GM06990 (cell line): ENCODE measurements around the gene ORC3.

Source experiments
- DNase-seq: peaks from one replicate; pipeline ENCODE4 v3.0.0-alpha.2; 2011; ENCODE audit not compliant: insufficient read length; ENCODE audit errors: extremely low read depth
- H3K27me3 ChIP-seq: replicated peaks from 2 replicates; pipeline ENCODE4 v1.6.0; 2011; ENCODE audit warnings: low read length; ENCODE audit not compliant: control insufficient read depth, insufficient read depth
- H3K36me3 ChIP-seq: 2 replicates; pipeline ENCODE4 v1.5.1; 2011; ENCODE audit warnings: low read length; ENCODE audit not compliant: control insufficient read depth, insufficient read depth
- H3K4me3 ChIP-seq: replicated peaks from 2 replicates; pipeline ENCODE4 v1.5.1; 2011; ENCODE audit warnings: low read depth, mild to moderate bottlenecking, control low read depth, low read length
- TF ChIP-seq, protein P1 (sequence below): IDR thresholded peaks from 2 replicates; pipeline ENCODE4 v1.5.1; 2011; ENCODE audit warnings: low read length, control low read depth, mild to moderate bottlenecking, inconsistent platforms; ENCODE audit not compliant: insufficient read depth, poor library complexity, severe bottlenecking

Gene ORC3

DNA sequence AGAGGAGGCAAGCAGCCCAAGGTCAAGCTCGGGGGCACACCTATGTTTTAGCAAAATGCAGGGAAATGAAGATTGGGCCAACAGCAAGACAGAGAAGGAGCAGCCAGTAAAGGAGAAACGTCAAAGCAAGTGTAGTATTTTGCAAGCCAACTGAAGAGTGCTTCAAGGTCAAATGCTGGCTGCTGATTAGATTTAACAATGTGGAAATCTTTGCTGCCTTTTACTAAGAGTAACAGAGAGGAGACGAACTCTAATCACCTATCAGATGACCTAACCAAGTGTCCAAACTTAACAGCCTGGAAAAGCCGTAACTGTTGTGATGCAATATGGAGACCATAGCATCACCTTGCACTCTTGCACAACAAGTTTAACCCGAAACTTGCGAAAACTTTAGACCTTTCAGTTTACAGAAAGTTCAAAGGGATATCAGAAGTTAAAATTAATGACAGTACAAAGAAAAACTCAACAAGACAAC lies 81.7 kb downstream of the ORC3 start:
- DNase-seq = no peak
- TF ChIP-seq, protein P1, sequence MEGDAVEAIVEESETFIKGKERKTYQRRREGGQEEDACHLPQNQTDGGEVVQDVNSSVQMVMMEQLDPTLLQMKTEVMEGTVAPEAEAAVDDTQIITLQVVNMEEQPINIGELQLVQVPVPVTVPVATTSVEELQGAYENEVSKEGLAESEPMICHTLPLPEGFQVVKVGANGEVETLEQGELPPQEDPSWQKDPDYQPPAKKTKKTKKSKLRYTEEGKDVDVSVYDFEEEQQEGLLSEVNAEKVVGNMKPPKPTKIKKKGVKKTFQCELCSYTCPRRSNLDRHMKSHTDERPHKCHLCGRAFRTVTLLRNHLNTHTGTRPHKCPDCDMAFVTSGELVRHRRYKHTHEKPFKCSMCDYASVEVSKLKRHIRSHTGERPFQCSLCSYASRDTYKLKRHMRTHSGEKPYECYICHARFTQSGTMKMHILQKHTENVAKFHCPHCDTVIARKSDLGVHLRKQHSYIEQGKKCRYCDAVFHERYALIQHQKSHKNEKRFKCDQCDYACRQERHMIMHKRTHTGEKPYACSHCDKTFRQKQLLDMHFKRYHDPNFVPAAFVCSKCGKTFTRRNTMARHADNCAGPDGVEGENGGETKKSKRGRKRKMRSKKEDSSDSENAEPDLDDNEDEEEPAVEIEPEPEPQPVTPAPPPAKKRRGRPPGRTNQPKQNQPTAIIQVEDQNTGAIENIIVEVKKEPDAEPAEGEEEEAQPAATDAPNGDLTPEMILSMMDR = no peak
- H3K27me3 ChIP-seq = no peaks in the 10 kb centered on the region
- H3K4me3 ChIP-seq = no peak overlapping the region
- peaks cover 11% of the 10 kb centered on the region for H3K36me3 ChIP-seq

GRCh38 chr6:87672641-87673040 lies 82.7 kb downstream of the ORC3 start:
- H3K27me3 ChIP-seq = no peaks in the 10 kb centered on the region
- TF ChIP-seq, protein P1 = no peak
- H3K4me3 ChIP-seq = no peak overlapping the region
- no peak for DNase-seq
- peaks cover 11% of the 10 kb centered on the region for H3K36me3 ChIP-seq

DNA sequence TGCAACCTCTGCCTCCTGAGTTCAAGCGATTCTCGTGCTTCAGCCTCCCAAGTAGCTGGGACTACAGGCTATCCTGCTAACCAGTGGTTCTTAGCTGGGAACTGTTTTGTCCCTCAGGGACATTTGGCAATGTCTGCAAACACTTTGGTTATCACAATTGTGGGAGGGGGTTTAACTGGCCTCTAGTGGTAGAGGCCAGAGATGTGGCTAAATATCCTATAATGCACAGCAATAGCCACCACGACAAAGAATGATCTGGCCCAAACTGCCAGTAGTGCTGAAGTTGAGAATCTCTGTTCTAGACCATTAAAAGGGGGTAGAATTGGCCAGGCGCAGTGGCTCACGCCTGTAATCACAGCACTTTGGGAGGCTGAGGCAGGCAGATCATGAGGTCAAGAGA lies 83.3 kb downstream of the ORC3 start:
- TF ChIP-seq, protein P1 = no peak
- DNase-seq = no peak
- peaks cover 11% of the 10 kb centered on the region for H3K36me3 ChIP-seq
- H3K27me3 ChIP-seq = no peaks in the 10 kb centered on the region
- no peak overlapping the region for H3K4me3 ChIP-seq

DNA sequence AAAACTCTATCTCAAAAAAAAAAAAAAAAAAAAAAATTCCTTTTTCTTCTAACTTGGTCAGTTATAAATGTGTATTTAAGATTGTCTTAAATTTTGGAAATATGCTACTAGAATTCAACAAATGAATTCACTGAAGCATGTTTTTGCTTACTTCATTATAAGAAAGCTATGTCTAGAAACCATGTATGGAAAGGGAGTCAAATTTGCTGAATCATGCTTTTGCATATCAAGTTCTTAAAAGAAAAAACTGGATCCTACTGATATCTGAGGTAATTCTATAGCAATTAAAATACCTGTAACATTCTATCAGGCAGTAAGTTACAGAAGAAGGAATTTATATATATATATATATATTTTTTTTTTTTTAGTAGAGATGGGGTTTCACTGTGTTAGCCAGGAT lies 84.4 kb downstream of the ORC3 start:
- no peaks in the 10 kb centered on the region for H3K27me3 ChIP-seq
- TF ChIP-seq, protein P1 = no peak
- no peak for DNase-seq
- no peak overlapping the region for H3K4me3 ChIP-seq
- H3K36me3 ChIP-seq = peaks cover 11% of the 10 kb centered on the region

DNA sequence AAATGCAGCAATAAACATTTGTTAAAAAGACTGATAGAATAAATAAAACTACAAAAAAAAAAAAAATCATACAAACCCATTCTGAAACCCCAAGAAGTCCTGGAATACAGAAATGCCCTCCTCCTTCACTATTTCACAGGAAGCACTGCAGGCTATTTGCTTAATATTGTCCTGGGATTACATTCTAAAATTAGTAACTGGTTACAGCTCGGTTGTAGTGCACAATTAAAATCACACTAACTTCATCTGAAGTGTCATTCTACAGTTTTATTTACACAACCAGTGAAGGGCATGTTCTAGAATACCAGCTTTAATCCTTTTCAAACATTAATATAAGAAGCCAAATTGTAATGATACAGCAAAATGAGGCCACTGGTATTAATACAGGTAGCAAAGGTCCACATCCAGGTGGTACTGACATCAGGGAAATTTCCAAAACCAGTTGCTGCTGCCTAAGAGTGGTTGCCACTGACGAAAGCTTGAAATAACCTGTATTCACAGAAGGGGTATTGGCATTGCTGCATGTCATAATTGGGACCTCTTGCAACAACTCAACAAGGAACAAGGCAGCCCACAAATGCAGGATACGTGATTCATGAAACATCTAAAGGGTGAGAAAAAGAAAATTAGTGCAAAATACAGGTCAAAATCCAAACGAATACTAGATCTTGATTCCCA lies 85.2 kb downstream of the ORC3 start:
- TF ChIP-seq, protein P1 = no peak
- Histone ChIP-seq H3K4me3 (no peak overlapping the region), H3K36me3 (peaks cover 11% of the 10 kb centered on the region), H3K27me3 (no peaks in the 10 kb centered on the region)
- no peak for DNase-seq
